Thymus (tissue), 11 donors: Measurements from ENCODE around the gene PCNX1. TPM values are rescaled to one million over a fixed set of nuclear protein-coding genes. Genes with fewer than 3 reads are reported as not detected.
"Not testable (repeated sequence)": the region's sequence is repeated elsewhere in the genome, so short reads cannot be mapped to it uniquely, and the experiment has no call there.

Experiments used
- DNase-seq, 9 donors: peaks; one replicate each; pipeline ENCODE4 v3.0.0-alpha.2; 2013; ENCODE audit warnings: low spot score in 9 of 9, low read depth in 6 of 9, missing footprints in 1 of 9
- H3K27ac ChIP-seq, 2 donors: one replicate each; pipeline ENCODE4 v1.5.1; 2013; ENCODE audit warnings: control low read depth in 1 of 2, low read depth in 1 of 2, low read length in 1 of 2, mild to moderate bottlenecking in 1 of 2, moderate library complexity in 1 of 2
- H3K27me3 ChIP-seq, 2 donors: one replicate each; pipeline ENCODE4 v1.5.1; 2013; ENCODE audit warnings: low read length in 1 of 2; ENCODE audit not compliant: control insufficient read depth in 2 of 2, insufficient read depth in 1 of 2
- H3K36me3 ChIP-seq, 2 donors: one replicate each; pipeline ENCODE4 v1.5.1; 2013; ENCODE audit warnings: low read length in 1 of 2, mild to moderate bottlenecking in 1 of 2, moderate library complexity in 1 of 2; ENCODE audit not compliant: control insufficient read depth in 2 of 2, insufficient read depth in 2 of 2
- H3K4me1 ChIP-seq, 2 donors: one replicate each; pipeline ENCODE4 v1.5.1; 2013; ENCODE audit warnings: low read length in 2 of 2; ENCODE audit not compliant: control insufficient read depth in 2 of 2, insufficient read depth in 2 of 2
- H3K4me3 ChIP-seq, 2 donors: one replicate each; pipeline ENCODE4 v1.5.1; 2013; ENCODE audit warnings: low read length in 2 of 2, control low read depth in 1 of 2, mild to moderate bottlenecking in 1 of 2
- H3K9me3 ChIP-seq, 2 donors: one replicate each; pipeline ENCODE4 v1.5.1; 2013; ENCODE audit warnings: low read length in 1 of 2, mild to moderate bottlenecking in 1 of 2; ENCODE audit not compliant: control insufficient read depth in 2 of 2, insufficient read depth in 1 of 2
- WGBS: extraction: QIAGEN DNeasy Blood & Tissue Kit; methylation state at CpG from one replicate; pipeline ENCODE4 v1.1.7; 2013; 5-methylcytosine and 5-hydroxymethylcytosine counted together
- polyA plus RNA-seq: library from polyadenylated mRNA; stranded (reverse); fragments of 200-250 nt; gene quantifications from one replicate; pipeline ENCODE4 v1.2.3, GENCODE V29; 2013
- total RNA-seq: library from RNA; stranded (reverse); fragments of 120-200 nt; gene quantifications from one replicate; pipeline ENCODE4 v1.2.4, GENCODE V29; 2013
- donor health status: healthy.

PCNX1 gene
- total and polyA plus RNA-seq, 2 donors = 10.9 to 29.3 TPM

DNA sequence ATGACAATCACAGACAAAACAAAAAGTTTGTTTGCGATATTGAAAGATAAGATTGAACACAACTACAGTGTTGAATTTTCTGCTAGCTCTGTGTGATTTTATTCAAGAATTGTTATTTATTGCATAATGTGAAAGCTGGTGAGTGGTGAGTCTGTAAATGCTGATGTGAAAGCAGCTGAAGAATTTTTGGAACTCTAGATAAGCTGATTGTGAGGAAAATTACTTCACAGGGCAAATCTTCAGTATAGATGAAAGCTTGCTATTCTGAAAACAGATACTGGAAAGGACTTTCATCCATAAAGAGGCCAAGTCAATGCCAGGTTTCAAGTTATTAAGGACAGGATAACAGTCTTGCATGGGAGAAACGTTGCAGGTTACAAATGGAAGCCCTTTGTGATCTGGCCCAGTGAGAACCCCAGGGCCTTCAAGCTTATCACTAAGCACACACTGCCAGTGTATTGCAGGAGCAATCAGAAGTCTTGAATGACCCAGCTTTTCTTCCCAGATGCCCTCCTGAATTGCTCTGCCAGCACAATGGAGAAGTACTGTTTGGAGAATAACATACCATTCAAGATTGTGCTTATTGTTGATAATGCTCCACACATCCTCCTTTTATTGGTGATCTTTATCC lies 153.7 kb downstream of the PCNX1 start:
- no peak for DNase-seq
- 96% methylated on average over 2 of the region's 2 CpGs for WGBS
- peaks cover 12 to 16% of the 10 kb centered on the region in 2 donors for H3K36me3 ChIP-seq

DNA sequence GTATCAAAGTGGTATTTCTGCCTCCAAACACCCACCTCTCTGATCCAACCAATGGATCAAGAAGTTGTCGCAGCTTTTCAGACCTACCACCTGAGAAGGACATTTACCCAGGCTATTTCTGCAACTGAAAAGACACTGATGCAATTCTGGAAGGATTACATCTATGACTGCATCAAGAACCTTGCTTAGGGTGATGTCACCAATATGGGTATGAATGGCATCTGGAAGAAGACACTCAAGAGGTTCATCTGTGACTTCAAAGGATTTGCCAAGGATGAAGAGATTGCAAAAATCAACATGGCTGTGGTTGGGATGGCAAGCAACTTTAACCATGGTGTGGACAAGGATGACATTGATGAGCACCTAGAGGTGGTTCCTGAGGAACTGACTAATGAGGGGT lies 154.2 kb downstream of the PCNX1 start:
- Histone ChIP-seq H3K4me1 (no peaks in the 10 kb centered on the region), H3K36me3 (peaks cover 12 to 16% of the 10 kb centered on the region in 2 donors), H3K4me3 (no peak overlapping the region), H3K27me3 (no peaks in the 10 kb centered on the region), H3K9me3 (no peaks in the 10 kb centered on the region), H3K27ac (no peak overlapping the region)
- 98% methylated on average over 1 of the region's 1 CpG for WGBS
- DNase-seq = no peak

More for the DNA sequence above, 153.7 kb downstream of the PCNX1 start:
- Histone ChIP-seq H3K4me3 (no peak overlapping the region), H3K4me1 (no peaks in the 10 kb centered on the region), H3K27ac (no peak overlapping the region), H3K9me3 (no peaks in the 10 kb centered on the region), H3K27me3 (no peaks in the 10 kb centered on the region)

DNA sequence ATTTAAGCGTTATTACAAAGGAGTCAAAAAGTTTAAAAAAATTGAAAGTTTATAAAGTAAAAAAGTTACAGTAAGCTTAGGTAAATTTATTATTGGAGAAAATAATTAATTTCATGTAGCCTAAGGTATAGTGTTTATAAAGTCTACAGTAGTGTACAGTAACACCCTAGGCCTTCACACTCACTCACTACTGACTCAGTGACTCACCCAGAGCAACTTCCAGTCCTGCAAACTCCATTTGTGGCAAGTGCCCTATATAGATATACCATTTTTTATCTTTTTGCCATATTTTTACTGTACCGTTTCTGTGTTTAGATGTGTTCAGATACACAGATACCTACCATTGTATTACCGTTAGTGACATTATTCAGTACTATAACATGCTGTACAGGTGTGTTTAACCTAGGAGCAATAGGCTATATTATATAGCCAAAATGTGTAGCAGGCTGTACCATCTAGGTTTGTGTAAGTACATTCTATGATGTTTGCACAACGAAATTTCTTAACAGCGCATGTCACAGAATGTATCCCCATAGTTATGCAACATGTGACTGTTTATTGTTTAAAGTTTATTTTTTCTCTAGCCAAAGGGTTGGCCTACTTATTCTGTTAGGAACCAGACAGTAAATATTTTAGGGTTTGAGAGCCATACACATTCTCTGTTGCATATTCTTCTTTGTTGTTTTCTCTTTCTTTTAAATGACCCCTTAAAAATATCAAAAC lies 155.5 kb downstream of the PCNX1 start:
- DNase-seq = no peak
- H3K4me1 ChIP-seq = no peaks in the 10 kb centered on the region
- H3K9me3 ChIP-seq = no peaks in the 10 kb centered on the region
- H3K27me3 ChIP-seq = no peaks in the 10 kb centered on the region
- no peak overlapping the region for H3K4me3 ChIP-seq
- no peak overlapping the region for H3K27ac ChIP-seq
- H3K36me3 ChIP-seq = peaks cover 12 to 16% of the 10 kb centered on the region in 2 donors
- WGBS = 98% methylated on average over 5 of the region's 5 CpGs

GRCh38 chr14:71063351-71063750 lies 156.1 kb downstream of the PCNX1 start:
- Histone ChIP-seq H3K36me3 (peaks cover 9 to 12% of the 10 kb centered on the region in 2 donors), H3K27me3 (no peaks in the 10 kb centered on the region)
- 94% methylated on average over 2 of the region's 2 CpGs for WGBS

GRCh38 chr14:71064747-71065146 lies 157.5 kb downstream of the PCNX1 start:
- H3K9me3 ChIP-seq, H3K4me1 ChIP-seq, H3K36me3 ChIP-seq, H3K27me3 ChIP-seq, H3K27ac ChIP-seq, DNase-seq, H3K4me3 ChIP-seq: not testable (repeated sequence)
- over 99% methylated on average over 3 of the region's 3 CpGs for WGBS

More at GRCh38 chr14:71063351-71063750, 156.1 kb downstream of the PCNX1 start:
- no peak overlapping the region for H3K27ac ChIP-seq
- no peaks in the 10 kb centered on the region for H3K4me1 ChIP-seq
- DNase-seq = no peak
- no peaks in the 10 kb centered on the region for H3K9me3 ChIP-seq
- H3K4me3 ChIP-seq = no peak overlapping the region

DNA sequence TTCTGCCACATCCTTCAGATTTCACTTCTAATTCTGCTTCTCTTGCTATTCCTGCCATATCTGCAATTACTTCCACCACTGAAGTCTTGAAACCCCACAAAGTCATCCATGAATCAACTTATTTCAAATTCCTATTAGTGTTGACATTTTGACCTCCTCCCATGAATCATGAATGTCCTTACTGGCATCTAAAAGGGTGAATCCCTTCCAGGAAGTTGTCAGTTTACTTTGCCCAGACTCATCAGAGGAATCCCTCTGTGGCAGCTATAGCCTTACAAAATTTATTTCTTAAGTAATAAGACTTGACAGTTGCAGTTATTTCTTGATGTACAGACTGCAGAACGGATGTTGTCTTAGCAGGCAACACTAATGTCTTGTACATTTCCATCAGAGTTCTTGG lies 162.9 kb downstream of the PCNX1 start:
- WGBS = 99% methylated on average over 1 of the region's 1 CpG
- Histone ChIP-seq H3K4me1 (no peaks in the 10 kb centered on the region), H3K27ac (no peak overlapping the region), H3K9me3 (no peaks in the 10 kb centered on the region), H3K4me3 (no peak overlapping the region), H3K36me3 (peaks cover 14 to 24% of the 10 kb centered on the region in 2 donors), H3K27me3 (no peaks in the 10 kb centered on the region)
- DNase-seq = no peak

DNA sequence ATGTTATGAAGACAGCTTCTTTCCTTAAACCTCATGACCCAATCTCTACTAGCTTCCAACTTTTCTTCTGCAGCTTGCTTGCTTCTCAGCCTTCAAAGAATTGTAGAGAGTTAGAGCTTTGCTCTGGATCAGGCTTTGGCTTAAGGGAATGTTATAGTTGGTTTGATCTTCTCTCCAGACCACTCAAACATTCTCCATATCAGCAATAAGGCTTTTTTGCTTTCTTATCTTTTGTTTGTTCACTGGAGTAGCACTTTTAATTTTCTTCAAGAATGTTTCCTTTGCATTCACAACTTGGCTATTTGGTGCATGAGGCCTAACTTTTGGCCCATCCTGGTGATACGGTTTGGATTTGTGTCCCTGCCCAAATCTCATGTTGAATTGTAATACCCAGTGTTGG lies 163.8 kb downstream of the PCNX1 start:
- Histone ChIP-seq H3K27ac (no peak overlapping the region), H3K9me3 (no peaks in the 10 kb centered on the region), H3K36me3 (peaks cover 15 to 31% of the 10 kb centered on the region in 2 donors), H3K27me3 (no peaks in the 10 kb centered on the region), H3K4me3 (no peak overlapping the region), H3K4me1 (no peaks in the 10 kb centered on the region)
- DNase-seq = no peak
- 98% methylated on average over 1 of the region's 1 CpG for WGBS

- H3K4me3 ChIP-seq = no peak overlapping the region
- H3K4me1 ChIP-seq = no peaks in the 10 kb centered on the region
- H3K27me3 ChIP-seq = no peaks in the 10 kb centered on the region
- no peak for DNase-seq
- peaks cover 0 to 2% of the 10 kb centered on the region in 2 donors for H3K9me3 ChIP-seq
- 99% methylated on average over 1 of the region's 1 CpG for WGBS
- H3K27ac ChIP-seq = no peak overlapping the region
- peaks cover 28 to 56% of the 10 kb centered on the region in 2 donors for H3K36me3 ChIP-seq
Observed at GRCh38 chr14:71076462-71077092, 169.3 kb downstream of the PCNX1 start.

DNA sequence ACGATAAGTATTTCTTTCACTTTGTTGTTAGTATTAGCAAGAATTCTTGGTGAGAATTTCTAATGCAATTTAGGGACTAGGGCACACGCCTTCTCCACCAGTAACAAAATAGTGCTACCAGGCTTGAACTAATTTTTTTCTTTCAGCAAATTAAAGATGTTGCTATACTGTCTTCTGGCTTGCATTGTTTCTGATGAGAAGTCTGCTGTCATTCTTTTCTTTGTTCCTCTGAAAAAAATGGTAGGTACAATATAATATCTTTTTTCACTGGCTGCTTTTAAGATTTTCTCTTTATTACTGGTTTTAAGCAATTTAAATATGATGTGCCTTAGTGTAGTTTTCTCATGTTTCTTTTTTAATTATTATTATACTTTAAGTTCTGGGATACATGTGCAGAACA lies 171.2 kb downstream of the PCNX1 start:
- no peak for DNase-seq
- Histone ChIP-seq H3K36me3 (peaks cover 25 to 50% of the 10 kb centered on the region in 2 donors), H3K4me1 (no peaks in the 10 kb centered on the region), H3K27me3 (no peaks in the 10 kb centered on the region), H3K9me3 (peaks cover 0 to 2% of the 10 kb centered on the region in 2 donors), H3K4me3 (no peak overlapping the region), H3K27ac (no peak overlapping the region)
- 98% methylated on average over 2 of the region's 2 CpGs for WGBS
